ENCODE measurements around the gene PARP6.

PARP6 gene

GRCh38 chr15:72233769-72234168, 38.6 kb downstream of the PARP6 start:
- no peak overlapping the region for H3K4me3 ChIP-seq (ENCODE audit: low read depth, low read length)
- no peak for TF ChIP-seq CTCF (conservative IDR thresholded peaks at IDR 0.05; ENCODE audit: low read depth, low read length)
- DNase-seq (ENCODE audit: low read depth) = no peak

GRCh38 chr15:72231833-72232478, 40.4 kb downstream of the PARP6 start:
- peak overlapping the region; percentile 87 for H3K4me3 ChIP-seq (ENCODE audit: low read depth, low read length)
- DNase-seq (ENCODE audit: low read depth) = peak; percentile 90
- TF ChIP-seq CTCF (conservative IDR thresholded peaks at IDR 0.05; ENCODE audit: low read depth, low read length) = no peak

GRCh38 chr15:72231066-72231832, 41.1 kb downstream of the PARP6 start, which contains the start of gene PKM:
PKM (minus strand) TSS chr15:72231190; CDS start chr15:72219097, 12,093 bp downstream.
- peak within 1 kb of the TSS; percentile 87 for H3K4me3 ChIP-seq (ENCODE audit: low read depth, low read length)
- no peak for TF ChIP-seq CTCF (conservative IDR thresholded peaks at IDR 0.05; ENCODE audit: low read depth, low read length)
- peak; percentile 97 for DNase-seq (ENCODE audit: low read depth)

GRCh38 chr15:72230197-72231065, 41.9 kb downstream of the PARP6 start:
- peak; percentile 92 for DNase-seq (ENCODE audit: low read depth)
- TF ChIP-seq CTCF (conservative IDR thresholded peaks at IDR 0.05; ENCODE audit: low read depth, low read length) = no peak
- H3K4me3 ChIP-seq (ENCODE audit: low read depth, low read length) = peak overlapping the region; percentile 87

GRCh38 chr15:72229947-72230196, 42.5 kb downstream of the PARP6 start:
- H3K4me3 ChIP-seq (ENCODE audit: low read depth, low read length) = peak overlapping the region; percentile 87
- TF ChIP-seq CTCF (conservative IDR thresholded peaks at IDR 0.05; ENCODE audit: low read depth, low read length) = no peak
- DNase-seq (ENCODE audit: low read depth) = peak; percentile 11

GRCh38 chr15:72229076-72229946, 43.0 kb downstream of the PARP6 start:
- no peak for TF ChIP-seq CTCF (conservative IDR thresholded peaks at IDR 0.05; ENCODE audit: low read depth, low read length)
- H3K4me3 ChIP-seq (ENCODE audit: low read depth, low read length) = peak overlapping the region; percentile 87
- peak; percentile 35 for DNase-seq (ENCODE audit: low read depth)
